ENCODE data around the gene TAF1B.
"Not testable (repeated sequence)": the region's sequence is repeated elsewhere in the genome, so short reads cannot be mapped to it uniquely, and the experiment has no call there.

Gene TAF1B

GRCh38 chr2:9832586-9832985 is 10.7 kb upstream of the TAF1B start:
- no peak for DNase-seq

GRCh38 chr2:9835068-9835467 is 8.2 kb upstream of the TAF1B start:
- not testable (repeated sequence) for DNase-seq

GRCh38 chr2:9836074-9836473 is 7.2 kb upstream of the TAF1B start:
- DNase-seq = no peak

- DNase-seq = no peak
Observed at GRCh38 chr2:9836517-9836916, 6.8 kb upstream of the TAF1B start.

- no peak for DNase-seq
Observed at GRCh38 chr2:9837451-9837850, 5.8 kb upstream of the TAF1B start.

- DNase-seq = no peak
Observed at GRCh38 chr2:9838391-9838790, 4.9 kb upstream of the TAF1B start.

- no peak for DNase-seq
Observed at GRCh38 chr2:9842487-9843228, 616 bp upstream of the TAF1B start.

GRCh38 chr2:9844036-9844483 is 786 bp downstream of the TAF1B start:
- DNase-seq = peak in 1 of 2 donors; percentile 19

- no peak for DNase-seq
Observed at GRCh38 chr2:9844576-9844975, 1.3 kb downstream of the TAF1B start.

- DNase-seq = no peak
Observed at GRCh38 chr2:9846554-9846953, 3.3 kb downstream of the TAF1B start.

- DNase-seq = no peak
Observed at GRCh38 chr2:9847140-9847539, 3.9 kb downstream of the TAF1B start.

GRCh38 chr2:9852881-9853280 is 9.6 kb downstream of the TAF1B start:
- DNase-seq = no peak

GRCh38 chr2:9857814-9858729 is 14.8 kb downstream of the TAF1B start:
- no peak for DNase-seq

GRCh38 chr2:9858730-9859068 is 15.4 kb downstream of the TAF1B start:
- no peak for DNase-seq

GRCh38 chr2:9860922-9861580 is 17.8 kb downstream of the TAF1B start:
- DNase-seq = not testable (repeated sequence)

- no peak for DNase-seq
Observed at GRCh38 chr2:9867881-9868280, 24.6 kb downstream of the TAF1B start.

- no peak for DNase-seq
Observed at GRCh38 chr2:9873337-9873736, 30.1 kb downstream of the TAF1B start.

GRCh38 chr2:9877026-9877425 is 33.8 kb downstream of the TAF1B start:
- DNase-seq = no peak

GRCh38 chr2:9877726-9878125 is 34.5 kb downstream of the TAF1B start:
- DNase-seq = no peak

- DNase-seq = no peak
Observed at GRCh38 chr2:9879455-9880194, 36.4 kb downstream of the TAF1B start.

GRCh38 chr2:9883897-9884296 is 40.6 kb downstream of the TAF1B start:
- DNase-seq = no peak

- DNase-seq = no peak
Observed at GRCh38 chr2:9884436-9884835, 41.2 kb downstream of the TAF1B start.
